Left lung (tissue), 10 donors: ENCODE measurements around the gene PAK4. TPM values are rescaled to one million over a fixed set of nuclear protein-coding genes. Genes with fewer than 3 reads are reported as not detected.

Experiments
- ATAC-seq: fragments of 200-7000 bp; cut with Tn5 transposase; one replicate; pipeline ENCODE4 v1.9.1; 2020; ENCODE audit warnings: moderate library complexity
- DNase-seq, 4 donors: peaks; one replicate each; pipeline ENCODE4 v3.0.0-alpha.2; 2013 to 2020
- H3K27ac ChIP-seq, 2 donors: fragments of 200-600 bp; sonication (generic) in 1 of 2; one replicate each; pipeline versions ENCODE4 v1.5.0 to v1.8.0; 2020 to 2021
- H3K27me3 ChIP-seq, 2 donors: fragments of 200-600 bp; sonication (generic) in 1 of 2; one replicate each; pipeline versions ENCODE4 v1.5.0 to v1.8.0; 2020 to 2021
- H3K36me3 ChIP-seq, 2 donors: fragments of 200-600 bp; sonication (generic) in 1 of 2; one replicate each; pipeline versions ENCODE4 v1.5.0 to v1.8.0; 2020 to 2021
- H3K4me1 ChIP-seq, 2 donors: fragments of 200-600 bp; one replicate each; pipeline ENCODE4 v1.8.0; 2021
- H3K4me3 ChIP-seq, 2 donors: fragments of 200-600 bp; sonication (generic) in 1 of 2; one replicate each; pipeline versions ENCODE4 v1.5.0 to v1.8.0; 2020 to 2021; ENCODE audit warnings: mild to moderate bottlenecking in 1 of 2
- H3K9me3 ChIP-seq, 2 donors: fragments of 200-600 bp; sonication (generic) in 1 of 2; one replicate each; pipeline versions ENCODE4 v1.5.0 to v1.8.0; 2020 to 2021
- intact Hi-C, 2 donors: fragments of 100-400 bp; cut with DNase I; formaldehyde crosslinking; loops; one replicate each; pipeline versions ENCODE4 v1.11.2 to v1.14.2; 2022
- polyA plus RNA-seq, 6 donors: library from polyadenylated mRNA; unstranded; fragments of 120-200 nt; gene quantifications; one replicate each; pipeline ENCODE4 v1.2.1, GENCODE V29; 2013; ENCODE audit not compliant: insufficient read length in 6 of 6
- total RNA-seq, 2 donors: library from RNA; stranded (reverse); fragmentation: NEBNext Ultra II Directional; extraction: Animal tissue kit (Norgen Biotek cat#: 25700); gene quantifications; one replicate each; pipeline ENCODE4 v1.2.1, GENCODE V29; 2021
- TF ChIP-seq, protein P1 (sequence below), 2 donors: fragments of 200-600 bp; sonication (generic) in 1 of 2; IDR thresholded peaks; one replicate each; pipeline versions ENCODE4 v1.5.0 to v1.8.0; 2021; ENCODE audit warnings: antibody characterized with exemption in 2 of 2
- donor health status: DM: no; HTN: yes; CAD: no.
- donor health status: DM: no; HTN: no; CAD: no.

PAK4 gene
- total and polyA plus RNA-seq, 8 donors, result 40.9 to 62.3 (median 50.0) TPM

- Histone ChIP-seq H3K4me1 (peaks cover 34 to 71% of the 10 kb centered on the region in 2 donors), H3K27me3 (no peaks in the 10 kb centered on the region), H3K36me3 (no peaks in the 10 kb centered on the region), H3K27ac (no peak overlapping the region), H3K4me3 (no peak overlapping the region), H3K9me3 (no peaks in the 10 kb centered on the region)
- intact Hi-C loops, result no loop called here
- TF ChIP-seq, protein P1, sequence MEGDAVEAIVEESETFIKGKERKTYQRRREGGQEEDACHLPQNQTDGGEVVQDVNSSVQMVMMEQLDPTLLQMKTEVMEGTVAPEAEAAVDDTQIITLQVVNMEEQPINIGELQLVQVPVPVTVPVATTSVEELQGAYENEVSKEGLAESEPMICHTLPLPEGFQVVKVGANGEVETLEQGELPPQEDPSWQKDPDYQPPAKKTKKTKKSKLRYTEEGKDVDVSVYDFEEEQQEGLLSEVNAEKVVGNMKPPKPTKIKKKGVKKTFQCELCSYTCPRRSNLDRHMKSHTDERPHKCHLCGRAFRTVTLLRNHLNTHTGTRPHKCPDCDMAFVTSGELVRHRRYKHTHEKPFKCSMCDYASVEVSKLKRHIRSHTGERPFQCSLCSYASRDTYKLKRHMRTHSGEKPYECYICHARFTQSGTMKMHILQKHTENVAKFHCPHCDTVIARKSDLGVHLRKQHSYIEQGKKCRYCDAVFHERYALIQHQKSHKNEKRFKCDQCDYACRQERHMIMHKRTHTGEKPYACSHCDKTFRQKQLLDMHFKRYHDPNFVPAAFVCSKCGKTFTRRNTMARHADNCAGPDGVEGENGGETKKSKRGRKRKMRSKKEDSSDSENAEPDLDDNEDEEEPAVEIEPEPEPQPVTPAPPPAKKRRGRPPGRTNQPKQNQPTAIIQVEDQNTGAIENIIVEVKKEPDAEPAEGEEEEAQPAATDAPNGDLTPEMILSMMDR (IDR thresholded peaks at IDR 0.05), result no peak
- DNase-seq (peak in 1 of 4 donors; percentile 10), ATAC-seq (no peak)
These were observed 10.1 kb downstream of the PAK4 start for GRCh38 chr19:39135701-39136100.

- Histone ChIP-seq H3K36me3 (no peaks in the 10 kb centered on the region), H3K4me3 (peak overlapping the region in 1 of 2 donors; percentile 23), H3K27me3 (no peaks in the 10 kb centered on the region), H3K27ac (peak overlapping the region; percentile 63 to 67), H3K9me3 (no peaks in the 10 kb centered on the region), H3K4me1 (peaks cover 32 to 64% of the 10 kb centered on the region in 2 donors)
- ATAC-seq (no peak), DNase-seq (peak in 1 of 4 donors; percentile 44)
- TF ChIP-seq, protein P1 (IDR thresholded peaks at IDR 0.05), result no peak
- intact Hi-C loops, result no loop called here
These were observed 10.8 kb downstream of the PAK4 start for GRCh38 chr19:39136225-39136940.

- Histone ChIP-seq H3K27me3 (no peaks in the 10 kb centered on the region), H3K27ac (peak overlapping the region in 1 of 2 donors; percentile 63), H3K4me3 (peak overlapping the region in 1 of 2 donors; percentile 23), H3K36me3 (no peaks in the 10 kb centered on the region), H3K4me1 (peaks cover 26 to 56% of the 10 kb centered on the region in 2 donors), H3K9me3 (no peaks in the 10 kb centered on the region)
- ATAC-seq, result no peak
- DNase-seq, result peak in 1 of 4 donors; percentile 34
- intact Hi-C loops, result no loop called here
- TF ChIP-seq, protein P1 (IDR thresholded peaks at IDR 0.05), result no peak
These were observed 11.5 kb downstream of the PAK4 start for GRCh38 chr19:39137131-39137530.

GRCh38 chr19:39138221-39139211 is 12.9 kb downstream of the PAK4 start:
- Histone ChIP-seq H3K9me3 (no peaks in the 10 kb centered on the region), H3K27me3 (no peaks in the 10 kb centered on the region), H3K4me1 (peaks cover 19 to 50% of the 10 kb centered on the region in 2 donors), H3K4me3 (peak overlapping the region in 1 of 2 donors; percentile 9), H3K27ac (peak overlapping the region in 1 of 2 donors; percentile 43), H3K36me3 (no peaks in the 10 kb centered on the region)
- DNase-seq, result peak in 1 of 4 donors; percentile 53
- TF ChIP-seq, protein P1 (IDR thresholded peaks at IDR 0.05), result no peak
- no peak for ATAC-seq
- intact Hi-C loops, result no loop called here
